AG08396 (cell line): ENCODE results near the gene SERTAD4.
"Not testable (repeated sequence)": the region's sequence is repeated elsewhere in the genome, so short reads cannot be mapped to it uniquely, and the experiment has no call there.

ENCODE experiments used
- DNase-seq: peaks from one replicate; pipeline ENCODE4 v3.0.0; 2012; ENCODE audit warnings: low spot score, mixed read lengths

The SERTAD4 gene

GRCh38 chr1:210232511-210233215 lies at the start of gene SERTAD4:
TSS of gene SERTAD4 (plus strand) at chr1:210232796. CDS start at chr1:210237961, 5,165 bp downstream.
- peak; percentile 39 for DNase-seq

GRCh38 chr1:210185063-210185462 lies 47.5 kb upstream of the SERTAD4 start:
- DNase-seq = no peak

GRCh38 chr1:210187849-210188606 lies 44.6 kb upstream of the SERTAD4 start:
- not testable (repeated sequence) for DNase-seq

GRCh38 chr1:210189426-210189825 lies 43.2 kb upstream of the SERTAD4 start:
- no peak for DNase-seq

- DNase-seq = no peak
Measured at GRCh38 chr1:210195635-210196160, 36.9 kb upstream of the SERTAD4 start.

GRCh38 chr1:210196266-210196665 lies 36.3 kb upstream of the SERTAD4 start:
- DNase-seq = not testable (repeated sequence)

- DNase-seq = no peak
Measured at GRCh38 chr1:210198840-210199239, 33.8 kb upstream of the SERTAD4 start.

GRCh38 chr1:210200124-210200736 lies 32.4 kb upstream of the SERTAD4 start:
- DNase-seq = no peak

GRCh38 chr1:210201681-210202080 lies 30.9 kb upstream of the SERTAD4 start:
- DNase-seq = peak; percentile 16

GRCh38 chr1:210207597-210208450 lies 24.8 kb upstream of the SERTAD4 start:
- DNase-seq = no peak

- DNase-seq = no peak
Measured at GRCh38 chr1:210213335-210213734, 19.3 kb upstream of the SERTAD4 start.

- DNase-seq = no peak
Measured at GRCh38 chr1:210214573-210215409, 17.8 kb upstream of the SERTAD4 start.

- no peak for DNase-seq
Measured at GRCh38 chr1:210217482-210217881, 15.1 kb upstream of the SERTAD4 start.

- DNase-seq = no peak
Measured at GRCh38 chr1:210218047-210218446, 14.5 kb upstream of the SERTAD4 start.

- no peak for DNase-seq
Measured at GRCh38 chr1:210222340-210223006, 10.1 kb upstream of the SERTAD4 start.

GRCh38 chr1:210223226-210223904 lies 9.2 kb upstream of the SERTAD4 start:
- no peak for DNase-seq

- no peak for DNase-seq
Measured at GRCh38 chr1:210228158-210228557, 4.4 kb upstream of the SERTAD4 start.

GRCh38 chr1:210230149-210230695 lies 2.4 kb upstream of the SERTAD4 start:
- DNase-seq = no peak

GRCh38 chr1:210231846-210232510 lies 618 bp upstream of the SERTAD4 start:
- no peak for DNase-seq
